Measurements from ENCODE around the gene ZNF23. TPM values are rescaled to one million over a fixed set of nuclear protein-coding genes. Genes with fewer than 3 reads are reported as not detected.

ZNF23 gene
- total and polyA plus RNA-seq, 10 of the 15 experiments (the other 5 are each of a cell fraction or from before 2014, with no cell fraction given), result 3.6 to 11.5 (median 8.7) TPM

GRCh38 chr16:71464231-71464630, 2.2 kb upstream of the ZNF23 start:
- Histone ChIP-seq H3K9me3 (replicated peaks; ENCODE audit: control insufficient read depth, insufficient read depth, low read length) (no peaks in the 10 kb centered on the region), H2AFZ (ENCODE audit: control insufficient read depth, low read depth, low read length) (no peak overlapping the region), H3K36me3 (ENCODE audit: control insufficient read depth in 2 of 2, insufficient read depth in 2 of 2, low read length in 1 of 2) (no peaks in the 10 kb centered on the region), H3K4me1 (ENCODE audit: control insufficient read depth, insufficient read depth, low read length) (no peaks in the 10 kb centered on the region), H3K9ac (ENCODE audit: control insufficient read depth, insufficient read depth, low read length) (no peak overlapping the region), H4K20me1 (ENCODE audit: control insufficient read depth, insufficient read depth) (no peaks in the 10 kb centered on the region), H3K4me3 (no peak overlapping the region), H3K4me2 (ENCODE audit: control insufficient read depth, insufficient read depth) (no peak overlapping the region), H3K27ac (ENCODE audit: control insufficient read depth, insufficient read depth) (no peak overlapping the region), H3K79me2 (ENCODE audit: control insufficient read depth, insufficient read depth, low read length) (peaks cover 19% of the 10 kb centered on the region), H3K27me3 (replicated peaks in 1 of 2; ENCODE audit: control insufficient read depth in 2 of 2, insufficient read depth in 2 of 2, low read length in 1 of 2) (no peaks in the 10 kb centered on the region)
- intact Hi-C loops (cut with micrococcal nuclease; ENCODE audit: unreplicated experiment), result loop anchor here (10.0 kb wide), 1 partner anchor 631 kb away; the partner anchor contains the start of genes DHX38 and TXNL4B
- POLR2A ChIA-PET, result interaction anchor here (0.5 to 1.0 kb wide), 3 partner anchors 20 to 263 kb away, joined by 3 to 5 read pairs (median 4); no protein-coding TSS in a partner anchor
- TF ChIP-seq IRF3 (IDR thresholded peaks at IDR 0.05) (no peak), ETV6 (conservative IDR thresholded peaks at IDR 0.05 in 1 of 2, IDR thresholded peaks at IDR 0.05 in 1 of 2; ENCODE audit: borderline replicate concordance in 1 of 2, low read depth in 1 of 2) (no peak), MTA2 (IDR thresholded peaks at IDR 0.05; ENCODE audit: low read depth) (no peak), POLR2AphosphoS5 (IDR thresholded peaks at IDR 0.05; ENCODE audit: low read length) (no peak), E4F1 (IDR thresholded peaks at IDR 0.05; ENCODE audit: borderline replicate concordance, partially characterized antibody) (no peak), IKZF1 (conservative IDR thresholded peaks at IDR 0.05) (no peak), SMARCA5 (IDR thresholded peaks at IDR 0.05) (no peak), POLR2AphosphoS2 (IDR thresholded peaks at IDR 0.05; ENCODE audit: low read depth, low read length) (no peak), SIX5 (IDR thresholded peaks at IDR 0.05; ENCODE audit: low read depth, low read length, severe bottlenecking) (no peak), MYC (IDR thresholded peaks at IDR 0.05; ENCODE audit: insufficient read depth, insufficient read length, insufficient replicate concordance, low read length, severe bottlenecking) (no peak), SREBF1 (IDR thresholded peaks at IDR 0.05; ENCODE audit: low read length) (no peak), USF2 (IDR thresholded peaks at IDR 0.05; ENCODE audit: borderline replicate concordance, low read depth, low read length) (no peak), RAD21 (IDR thresholded peaks at IDR 0.05; ENCODE audit: insufficient read depth, low read depth, low read length) (no peak), TCF7 (IDR thresholded peaks at IDR 0.05; ENCODE audit: borderline replicate concordance) (no peak), BCL3 (IDR thresholded peaks at IDR 0.05; ENCODE audit: borderline replicate concordance, insufficient read depth, low read depth, low read length, poor library complexity, severe bottlenecking) (no peak), ZNF622 (IDR thresholded peaks at IDR 0.05) (no peak)
- FAIRE-seq, result no peak
- in situ Hi-C loops (cut with MboI), result no loop called here
- RAD21 ChIA-PET (ENCODE audit: unreplicated experiment), result interaction anchor here (1.7 kb wide), 1 partner anchor 147 kb away, joined by 5 read pairs; no protein-coding TSS in a partner anchor
- CTCF ChIA-PET, result interaction anchor here (0.8 to 1.6 kb wide), 5 partner anchors 19 to 146 kb away, joined by 3 to 10 read pairs (median 4); no protein-coding TSS in a partner anchor
- SMC1A ChIA-PET (ENCODE audit: uncharacterized antibody, unreplicated experiment), result interaction anchor here (0.6 to 1.4 kb wide), 6 partner anchors 12 to 147 kb away, joined by 3 to 9 read pairs (median 4); no protein-coding TSS in a partner anchor
- no TSS peak for BruUV-seq (replicated peaks)
- 5% methylated on average over 1 of the region's 1 CpG for WGBS (ENCODE audit: insufficient coverage, insufficient replicate concordance, low lambda C conversion rate, missing lambda C conversion rate)
- ATAC-seq, result no peak
- no peak for DNase-seq (ENCODE audit: low read depth, low spot score)

Measured in GM12878 (cell line).